ENCODE measurements around the gene RFC2.
"Not testable (repeated sequence)": the region's sequence is repeated elsewhere in the genome, so short reads cannot be mapped to it uniquely, and the experiment has no call there.

RFC2 gene

DNA sequence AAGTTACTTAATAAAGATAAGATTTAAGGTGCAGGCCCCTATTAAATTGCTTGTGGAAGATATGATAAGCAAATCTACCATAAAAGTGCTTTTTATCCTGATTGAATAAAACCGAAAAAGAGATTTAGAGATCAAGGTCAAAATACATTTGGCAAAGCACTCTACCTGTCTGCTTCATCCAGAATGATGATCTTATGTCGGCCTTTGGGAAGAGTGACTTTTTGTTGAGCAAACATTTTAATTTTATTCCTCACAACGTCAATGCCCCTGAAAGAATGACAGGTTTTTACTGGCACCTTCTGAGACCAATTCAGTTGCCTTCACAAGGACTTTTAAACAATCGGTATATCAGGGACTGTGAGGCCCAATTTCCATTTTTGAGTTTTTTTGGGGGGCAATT lies 7.7 kb downstream of the RFC2 start:
- DNase-seq: no peak

DNA sequence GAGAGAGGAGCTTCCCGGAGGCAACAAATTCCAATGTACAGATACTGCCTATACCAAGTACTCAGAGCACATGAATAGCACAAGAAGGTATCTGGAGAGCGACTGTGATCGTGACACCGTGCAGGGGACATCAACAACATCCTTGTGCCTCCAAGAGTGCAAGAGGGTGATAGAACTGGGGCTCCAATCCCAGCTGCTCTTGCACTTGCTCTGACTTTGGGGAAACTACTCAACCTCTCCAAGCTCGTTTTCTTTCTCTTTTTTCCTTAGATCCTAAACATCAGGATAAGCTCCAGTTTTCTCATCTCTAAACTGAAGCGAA lies 12.1 kb downstream of the RFC2 start:
- DNase-seq: no peak

DNA sequence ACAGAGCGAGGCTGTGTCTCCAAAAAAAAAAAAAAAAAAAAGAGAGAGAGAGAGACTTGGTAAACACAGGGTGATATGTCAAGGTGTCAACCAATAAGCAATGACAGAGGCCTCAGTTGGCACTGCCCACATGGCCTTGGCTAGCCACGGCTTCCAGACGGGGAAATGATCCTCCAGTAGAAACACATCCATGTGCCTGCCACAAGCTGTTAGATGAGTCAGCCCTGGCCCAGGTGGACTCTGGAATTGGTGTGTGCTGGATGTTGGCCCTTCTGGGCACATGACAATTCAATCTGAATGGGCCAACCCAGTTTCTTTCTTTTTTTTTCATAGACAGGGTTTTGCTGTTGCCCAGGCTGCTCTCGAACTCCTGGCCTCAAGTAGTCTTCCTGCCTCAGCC lies 13.7 kb downstream of the RFC2 start:
- no peak for DNase-seq

DNA sequence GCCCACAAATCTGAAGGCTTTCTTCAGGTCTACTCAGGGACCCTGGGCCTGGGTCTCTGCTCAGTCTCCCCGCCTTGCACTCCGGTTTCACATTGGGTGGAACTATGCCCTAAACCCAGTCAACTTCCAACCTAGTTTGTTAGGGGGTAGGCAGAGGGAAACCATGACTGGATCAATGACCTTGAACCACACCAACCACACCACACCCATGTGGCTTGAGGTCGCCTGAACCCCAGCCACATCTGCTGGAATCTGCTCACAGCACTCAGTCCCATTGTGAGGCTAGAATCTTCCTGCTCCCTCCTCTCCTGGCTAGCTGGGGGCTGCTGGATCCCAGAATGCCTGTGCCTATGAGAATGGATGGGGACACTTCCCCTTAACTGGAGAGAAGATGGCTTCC lies 17.9 kb downstream of the RFC2 start:
- DNase-seq: no peak

DNA sequence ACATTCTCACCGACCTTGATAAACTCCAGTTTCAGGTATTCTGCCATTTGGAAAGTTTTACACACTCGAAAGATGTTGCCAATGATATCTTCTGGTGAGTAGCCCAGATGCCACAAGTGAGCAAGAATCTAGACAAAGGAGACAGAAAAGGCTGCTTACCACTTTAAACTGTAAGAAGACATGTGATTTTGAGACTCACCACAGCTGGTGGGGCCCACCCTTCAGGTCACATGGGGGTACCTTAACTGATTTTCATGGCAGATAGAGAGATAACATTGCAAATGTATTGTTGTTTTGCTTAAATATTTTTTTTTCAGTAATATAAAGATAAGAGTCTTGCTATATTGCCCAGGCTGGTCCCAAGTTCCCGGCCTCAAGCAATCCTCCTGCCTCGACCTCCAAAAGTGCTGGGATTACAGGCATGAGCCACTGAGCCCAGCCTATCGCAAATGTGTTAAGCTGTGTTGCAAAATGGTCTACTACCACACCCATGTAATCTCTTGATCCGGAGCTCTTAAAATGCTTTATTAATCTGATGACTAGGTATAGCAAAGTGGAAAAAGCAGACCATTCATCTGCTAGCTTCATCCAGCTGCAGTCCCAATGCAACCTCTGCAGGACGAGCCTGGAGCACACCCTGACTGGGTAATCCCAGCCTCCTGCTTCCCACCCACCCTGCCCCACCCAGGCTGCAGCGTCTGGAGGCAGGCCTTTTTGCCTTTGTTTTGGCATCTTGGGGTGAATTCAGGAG lies 18.5 kb downstream of the RFC2 start:
- DNase-seq: no peak

DNA sequence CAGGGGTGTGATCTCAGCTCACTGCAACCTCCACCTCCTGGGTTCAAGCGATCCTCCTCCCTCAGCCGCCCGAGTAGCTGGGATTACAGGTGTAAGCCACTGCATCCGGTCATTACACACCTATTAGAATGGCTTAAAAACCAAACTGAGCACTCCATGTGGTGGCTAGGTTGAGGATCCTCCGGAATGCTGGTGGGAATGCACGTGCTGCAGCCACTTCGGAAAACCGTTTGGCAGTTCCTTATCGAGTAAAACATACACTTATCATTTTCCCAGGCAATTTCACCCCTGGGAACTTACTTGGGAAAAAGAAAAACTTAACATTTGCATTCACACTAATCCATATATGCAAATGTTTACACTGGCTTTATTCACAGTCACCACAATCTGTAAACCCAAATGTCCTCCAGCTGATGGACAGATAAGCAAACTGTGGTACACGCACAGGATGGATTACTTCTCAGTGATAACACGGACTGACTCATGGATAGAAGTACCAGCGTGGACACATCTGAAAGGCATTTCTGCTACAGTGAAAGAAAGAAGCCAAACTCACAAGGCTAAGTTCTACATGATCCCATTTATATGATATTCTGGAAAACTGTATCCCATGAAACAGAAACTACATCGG lies 20.4 kb downstream of the RFC2 start:
- no peak for DNase-seq

DNA sequence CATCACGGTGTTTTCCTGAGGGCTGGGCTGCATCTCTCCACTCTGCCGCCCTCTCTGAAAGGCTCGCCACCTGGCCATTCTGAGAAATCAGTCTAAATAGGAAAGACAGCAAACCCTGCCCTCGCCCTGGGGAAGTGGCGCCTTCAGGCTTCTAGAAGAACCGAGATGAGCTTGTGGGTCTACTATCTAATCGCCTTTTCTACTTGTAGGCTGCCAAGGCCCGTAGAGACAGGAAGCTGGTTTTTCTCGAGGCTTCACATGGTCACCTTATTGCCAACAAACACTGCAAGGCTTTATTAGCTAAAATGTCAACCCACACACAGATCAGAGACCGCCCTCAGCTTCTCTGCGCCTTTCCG lies 23.0 kb downstream of the RFC2 start:
- no peak for DNase-seq

DNA sequence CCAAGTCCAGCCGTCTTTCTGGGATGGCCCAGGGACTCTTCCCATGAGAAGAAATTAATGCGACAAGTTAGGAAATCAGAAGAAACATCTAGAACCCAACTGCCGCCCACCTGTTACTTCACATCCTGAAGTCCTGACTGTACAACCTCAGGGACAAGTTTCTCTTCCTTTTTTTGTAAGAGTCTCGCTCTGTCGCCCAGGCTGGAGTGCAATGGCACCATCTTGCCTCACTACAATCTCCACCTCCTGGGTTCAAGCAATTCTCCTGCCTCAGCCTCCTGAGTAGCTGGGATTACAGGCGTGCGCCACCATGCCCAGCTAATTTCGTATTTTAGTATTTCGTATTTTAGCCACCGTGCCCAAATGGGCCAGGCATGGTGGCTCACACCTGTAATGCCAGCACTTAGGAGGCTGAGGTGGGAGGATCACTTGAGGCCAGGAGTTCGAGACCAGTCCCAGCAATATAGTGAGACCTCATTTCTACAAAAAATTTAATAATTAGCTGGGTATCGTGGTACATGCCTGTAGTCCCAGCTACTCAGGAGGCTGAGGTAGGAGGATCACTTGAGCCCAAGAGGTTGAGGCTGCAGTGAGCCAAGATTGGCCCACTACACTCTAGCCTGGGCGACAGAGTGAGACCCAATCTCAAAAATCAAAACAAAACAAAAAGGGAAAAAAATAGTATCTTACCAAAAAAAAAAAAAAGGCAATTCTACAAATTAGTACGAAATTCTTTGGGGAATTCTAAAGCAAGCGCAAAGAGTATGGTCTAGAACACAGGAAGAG lies 23.6 kb downstream of the RFC2 start:
- no peak for DNase-seq

DNA sequence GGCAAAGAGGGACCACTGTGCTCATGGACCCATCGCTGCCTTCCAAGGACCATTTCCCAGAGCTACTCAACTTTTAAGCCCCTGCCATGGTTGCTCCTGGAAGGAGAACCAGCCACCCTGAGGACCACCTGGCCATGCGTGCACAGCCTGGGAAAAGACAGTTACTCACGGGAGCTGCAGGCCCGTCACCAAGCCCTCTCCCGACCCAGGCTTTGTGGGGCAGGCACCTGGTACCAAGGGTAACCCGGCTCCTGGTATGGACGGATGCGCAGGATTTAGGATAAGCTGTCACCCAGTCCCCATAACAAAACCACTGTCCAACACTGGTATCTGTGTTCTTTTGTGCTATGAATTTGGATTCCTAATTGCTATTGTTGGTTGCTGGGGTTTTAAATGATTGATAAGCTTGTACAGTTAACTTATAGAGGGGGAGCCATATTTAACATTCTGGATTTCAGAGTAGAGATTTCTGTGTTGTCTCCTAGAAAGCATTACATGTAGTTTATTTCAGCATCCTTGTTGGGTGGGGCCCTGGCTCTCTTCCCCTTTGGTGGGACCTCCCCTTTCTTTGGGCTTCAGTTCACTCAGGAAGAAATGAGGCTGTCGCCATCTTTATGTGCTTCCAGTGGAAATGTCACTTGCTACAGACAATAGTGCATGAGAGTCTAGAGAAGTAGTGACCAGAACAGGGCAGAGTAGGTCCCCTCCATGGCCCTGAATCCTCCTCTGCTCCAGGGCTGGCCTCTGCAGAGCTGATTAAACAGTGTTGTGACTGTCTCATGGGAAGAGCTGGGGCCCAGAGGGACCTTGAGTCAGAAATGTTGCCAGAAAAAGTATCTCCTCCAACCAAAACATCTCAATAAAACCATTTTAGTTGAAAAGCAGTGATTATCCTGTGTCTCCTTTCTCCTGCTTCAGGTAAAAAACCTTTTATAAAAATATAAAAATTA lies 25.0 kb downstream of the RFC2 start:
- no peak for DNase-seq

DNA sequence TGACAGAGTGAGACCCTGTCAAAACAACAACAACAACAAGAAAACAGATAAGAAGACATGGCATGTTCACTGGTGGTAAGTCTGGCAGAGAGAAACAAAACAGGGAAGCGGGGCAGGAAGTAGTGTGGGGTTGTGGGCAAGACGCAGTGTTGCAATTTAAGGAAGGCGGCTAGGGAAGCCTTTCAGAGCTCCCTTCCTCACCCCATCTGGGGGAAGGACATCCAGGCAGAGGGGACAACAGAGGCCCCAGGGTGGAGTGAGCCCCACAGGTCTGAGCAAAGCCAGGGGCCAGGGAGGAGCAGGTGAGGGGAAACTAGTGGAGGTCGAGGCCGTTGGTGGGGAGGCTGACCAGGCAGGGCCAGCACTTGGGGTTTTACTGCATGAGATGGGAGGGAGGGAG lies 27.6 kb downstream of the RFC2 start:
- DNase-seq: no peak

DNA sequence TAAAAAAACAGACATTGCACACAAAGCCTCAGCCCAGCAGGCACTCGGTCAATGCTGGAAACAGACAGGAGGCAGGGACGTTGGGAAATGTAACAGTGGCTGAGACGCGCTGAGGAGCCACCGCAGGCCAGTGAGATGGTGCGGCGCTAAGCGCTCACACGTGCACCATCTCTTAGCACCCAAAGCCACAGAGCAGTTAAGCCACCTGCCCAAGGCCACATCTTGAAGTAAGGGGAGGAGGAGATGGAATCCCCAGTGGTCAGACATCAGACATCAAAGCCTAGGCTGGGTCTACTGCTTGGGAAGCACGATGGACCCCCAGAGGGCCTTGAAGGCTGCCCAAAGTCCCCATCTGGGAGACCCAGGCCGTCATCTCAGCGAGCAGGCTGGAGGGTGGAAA lies 28.8 kb downstream of the RFC2 start:
- no peak for DNase-seq

DNA sequence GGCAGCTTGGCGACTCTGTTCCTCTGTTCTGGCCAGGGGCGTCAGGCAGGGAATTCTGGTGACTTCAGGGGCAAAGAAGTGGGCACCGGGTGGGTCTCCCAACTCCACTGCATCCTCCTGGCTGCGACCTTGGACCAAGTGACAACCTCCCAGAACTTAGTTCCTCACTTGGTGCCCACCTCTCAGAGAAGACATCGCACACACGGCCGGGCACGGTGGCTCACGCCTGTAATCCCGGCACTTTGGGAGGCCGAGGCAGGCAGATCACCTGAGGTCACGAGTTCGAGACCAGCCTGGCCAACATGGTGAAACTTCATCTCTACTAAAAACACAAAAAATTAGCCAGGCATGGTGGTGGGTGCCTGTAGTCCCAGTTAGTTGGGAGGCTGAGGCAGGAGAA lies 29.3 kb downstream of the RFC2 start:
- DNase-seq: not testable (repeated sequence)

DNA sequence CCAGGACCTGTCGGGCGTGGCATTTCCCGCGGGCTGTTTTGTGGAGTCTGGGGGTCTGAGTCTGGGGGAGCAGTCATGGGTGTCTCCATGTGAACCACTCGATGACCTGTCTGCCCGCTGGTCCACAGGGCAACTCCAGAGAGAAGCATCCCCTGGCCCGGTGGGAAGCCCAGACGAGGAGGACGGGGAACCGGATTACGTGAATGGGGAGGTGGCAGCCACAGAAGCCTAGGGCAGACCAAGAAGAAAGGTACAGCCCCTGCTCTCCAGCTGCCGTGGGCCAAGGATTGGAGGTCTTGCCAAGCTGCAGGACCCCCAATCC lies 29.7 kb downstream of the RFC2 start:
- no peak for DNase-seq

DNA sequence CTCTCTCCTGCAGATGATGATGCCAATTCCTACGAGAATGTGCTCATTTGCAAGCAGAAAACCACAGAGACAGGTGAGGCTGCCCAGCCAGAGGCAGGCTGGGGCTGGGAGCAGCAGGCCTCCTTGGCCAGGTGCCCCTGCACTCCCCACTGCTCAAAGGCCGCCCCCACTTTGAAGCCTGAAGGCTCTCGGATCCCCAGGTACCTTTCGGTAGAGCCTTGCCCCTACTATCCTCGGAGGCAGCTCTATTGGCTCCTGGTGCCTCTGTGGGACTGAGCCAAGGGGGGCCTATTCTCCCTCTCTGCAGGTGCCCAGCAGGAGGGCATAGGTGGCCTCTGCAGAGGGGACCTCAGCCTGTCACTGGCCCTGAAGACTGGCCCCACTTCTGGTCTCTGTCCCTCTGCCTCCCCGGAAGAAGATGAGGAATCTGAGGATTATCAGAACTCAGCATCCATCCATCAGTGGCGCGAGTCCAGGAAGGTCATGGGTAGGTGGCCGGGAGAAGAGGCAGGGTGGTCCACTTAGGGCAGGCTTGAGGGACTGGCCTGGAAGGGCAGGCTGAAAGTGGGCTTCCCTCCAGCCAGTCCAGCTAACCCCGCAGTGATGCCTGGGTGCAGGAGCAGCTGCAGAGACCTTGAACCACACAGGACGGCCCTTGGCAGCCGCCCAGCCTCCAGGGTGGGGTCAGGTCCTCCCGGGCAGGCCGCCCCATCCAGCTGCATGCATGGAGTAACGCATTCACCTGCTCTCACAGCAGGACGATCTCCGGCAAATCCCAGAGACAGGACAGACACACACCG lies 30.3 kb downstream of the RFC2 start:
- DNase-seq: no peak

DNA sequence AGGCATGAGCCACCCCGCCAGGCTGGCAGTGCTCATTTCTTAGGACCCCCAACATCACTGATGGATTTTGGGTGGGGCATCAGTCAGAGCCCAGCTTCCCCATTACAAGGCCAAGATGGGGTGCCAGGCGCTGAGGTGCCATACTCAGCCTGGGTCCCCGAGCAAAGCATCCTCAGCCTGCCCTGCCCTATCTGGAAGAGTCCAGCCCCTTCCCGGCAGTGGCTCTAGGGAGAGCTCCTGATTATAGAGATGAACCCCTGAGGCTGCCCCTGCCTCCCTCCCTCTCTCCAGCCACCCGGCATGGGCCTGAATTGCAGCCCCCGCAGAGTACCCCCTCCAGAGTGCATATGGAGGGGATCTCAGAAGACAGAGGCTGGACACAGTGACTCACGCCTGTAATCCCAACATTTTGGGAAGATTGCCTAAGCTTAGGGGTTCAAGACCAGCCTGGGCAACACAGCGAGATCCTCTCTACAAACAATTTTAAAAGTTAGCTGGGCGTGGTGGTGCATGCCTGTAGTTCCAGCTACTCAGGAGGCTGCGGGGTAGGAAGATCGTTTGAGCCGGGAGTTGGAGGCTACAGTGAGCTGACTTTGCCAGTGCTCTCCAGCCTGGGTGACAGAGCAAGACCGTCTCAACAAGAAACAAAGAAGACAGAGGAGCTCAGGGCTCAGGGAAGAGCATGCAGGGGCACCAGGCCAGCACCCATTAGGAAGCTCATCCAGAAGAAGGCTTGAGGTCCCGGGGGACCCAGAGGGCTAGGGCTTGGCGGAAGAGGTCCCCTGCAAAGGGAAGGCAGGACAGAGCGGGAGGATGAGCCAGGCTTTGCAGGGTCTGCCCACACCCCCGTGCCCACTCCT lies 31.1 kb downstream of the RFC2 start:
- no peak for DNase-seq

DNA sequence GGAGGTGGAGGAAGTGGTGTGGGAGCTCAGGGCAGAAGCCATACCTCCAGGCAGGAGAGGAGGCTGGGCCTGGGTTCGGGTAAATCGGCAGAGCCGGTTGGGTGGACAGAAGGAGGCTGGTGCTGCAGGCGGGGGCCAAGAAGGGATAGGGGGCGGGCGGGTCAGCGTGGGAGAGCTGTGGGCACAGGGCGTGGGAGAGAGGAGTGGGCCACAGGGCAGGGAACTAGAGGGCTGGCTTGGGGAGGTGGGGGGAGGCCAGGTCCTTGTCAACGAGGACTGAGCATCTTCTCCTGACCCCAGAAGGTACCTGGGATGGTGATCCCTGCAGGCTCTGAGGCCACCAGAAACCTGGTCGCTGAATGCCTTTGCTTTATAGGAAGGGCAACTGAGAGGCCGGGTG lies 32.5 kb downstream of the RFC2 start:
- no peak for DNase-seq

DNA sequence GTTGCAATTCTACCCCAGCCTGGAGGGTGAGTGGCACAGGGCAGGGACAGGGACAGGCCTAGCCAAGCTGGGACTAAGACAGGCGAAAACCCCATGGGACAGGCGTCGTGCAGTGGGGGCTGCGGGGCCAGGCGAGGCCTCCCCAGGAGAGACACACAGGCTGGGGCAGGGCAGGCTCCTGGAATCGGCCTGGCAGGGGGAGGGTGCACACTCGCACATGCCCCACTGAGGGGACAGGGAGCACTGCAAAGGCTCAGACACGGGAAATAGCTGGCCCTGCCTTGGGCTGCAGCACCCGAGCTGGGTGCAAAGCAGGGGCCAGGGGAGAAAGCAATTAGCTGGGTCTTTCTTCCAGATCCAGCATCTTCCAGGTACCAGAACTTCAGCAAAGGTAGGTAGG lies 34.0 kb downstream of the RFC2 start:
- no peak for DNase-seq

DNA sequence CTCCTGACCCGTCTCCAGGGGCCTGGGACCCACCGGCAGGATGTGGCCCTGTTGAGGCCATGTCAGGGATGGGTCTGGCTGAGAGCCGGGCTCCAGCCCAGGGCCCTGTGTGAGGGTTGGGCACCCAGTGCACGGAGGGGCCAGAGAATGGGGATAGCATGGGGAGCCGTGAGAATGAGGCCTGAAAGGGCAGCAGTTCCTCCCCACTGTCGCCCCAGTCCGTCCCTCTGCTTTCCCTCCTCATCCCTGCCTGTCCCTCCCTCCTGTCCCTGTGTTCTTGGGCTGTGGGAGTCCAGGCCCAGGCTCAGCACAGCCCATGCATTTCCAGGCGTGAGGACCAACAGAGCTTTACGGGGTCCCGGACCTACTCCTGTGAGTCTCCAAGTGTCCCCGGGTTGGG lies 34.8 kb downstream of the RFC2 start:
- DNase-seq: no peak

DNA sequence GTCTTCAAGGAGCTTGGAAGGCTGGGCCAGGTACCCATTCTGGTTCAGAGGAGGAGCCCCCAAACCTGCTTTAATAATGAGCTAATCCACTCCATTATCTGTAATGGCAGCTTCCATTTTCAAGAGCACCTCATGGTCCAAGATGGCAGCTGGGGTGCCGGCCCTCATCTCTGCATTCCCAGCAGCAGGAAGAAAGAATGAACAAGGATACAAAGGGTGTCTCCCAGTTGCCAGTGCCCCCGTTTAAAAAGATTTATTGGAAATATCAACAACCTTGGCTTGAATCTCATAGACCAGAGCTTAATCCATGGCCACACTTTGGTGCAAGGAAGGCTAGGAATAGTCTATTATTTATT lies 35.9 kb downstream of the RFC2 start:
- DNase-seq: no peak

DNA sequence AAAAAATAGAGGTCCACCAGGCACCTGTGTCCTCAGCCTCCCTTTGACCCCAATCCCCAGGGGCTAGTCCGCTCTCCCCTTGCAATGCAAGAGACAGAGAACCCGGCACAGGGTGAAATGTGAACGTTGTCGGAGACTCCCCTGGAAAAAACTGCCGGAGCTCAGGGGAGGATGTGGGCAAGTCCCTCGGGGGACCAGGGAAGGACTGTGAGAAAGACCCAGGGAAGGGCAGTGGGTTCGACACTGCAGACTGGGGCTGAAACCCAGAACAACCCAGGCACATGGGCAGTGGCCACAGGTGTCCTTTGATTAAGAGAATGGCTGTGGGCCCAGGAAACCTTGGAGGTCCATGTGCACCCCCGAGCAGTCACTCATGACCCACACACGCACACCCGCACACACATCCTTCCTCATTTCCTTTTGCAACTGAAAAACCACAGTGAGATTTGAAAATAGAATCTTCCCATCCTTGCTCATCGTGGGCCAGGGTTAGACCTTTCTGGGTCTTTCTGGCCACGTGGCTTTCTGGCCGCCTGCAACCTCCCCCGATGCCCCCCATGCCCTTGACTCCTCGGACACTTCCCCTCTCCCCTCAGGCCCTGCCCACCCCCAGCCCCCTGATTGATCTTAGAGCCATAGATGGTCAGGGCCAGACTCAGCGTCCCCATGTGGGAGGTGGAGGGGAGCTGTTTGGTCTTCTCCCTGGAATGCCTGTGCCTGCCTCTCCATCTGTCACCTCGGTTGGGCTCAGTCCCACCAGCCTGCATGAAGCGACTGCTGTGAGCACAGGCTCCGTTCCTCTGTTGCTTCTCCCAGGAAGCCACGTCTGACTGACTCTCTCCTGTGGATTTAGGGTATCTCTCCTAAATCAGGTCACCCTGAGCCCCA lies 36.5 kb downstream of the RFC2 start:
- DNase-seq: no peak

DNA sequence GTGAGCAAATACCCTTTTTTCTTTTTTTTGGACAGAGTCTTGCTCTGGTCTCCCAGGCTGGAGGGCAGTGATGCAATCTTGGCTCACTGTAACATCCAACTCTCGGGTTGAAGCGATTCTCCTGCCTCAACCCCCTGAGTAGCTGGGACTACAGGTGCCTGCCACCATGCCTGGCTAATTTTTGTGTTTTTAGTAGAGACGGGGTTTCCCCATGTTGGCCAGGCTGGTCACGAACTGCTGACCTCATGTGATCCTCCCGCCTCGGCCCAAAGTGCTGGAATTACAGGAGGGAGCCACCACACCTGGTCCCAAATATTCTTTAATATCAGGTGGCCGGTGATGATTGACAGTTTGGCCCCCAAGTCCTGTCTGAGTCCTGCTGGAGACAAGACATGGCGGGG lies 37.8 kb downstream of the RFC2 start:
- DNase-seq: no peak

All from 8988T (cell line).